GM23248 (cell line): ENCODE results near the gene ESAM.

Experiments
- EZH2 ChIP-seq: fragments of 200-600 bp; sonication (generic); IDR thresholded peaks from 2 replicates; pipeline ENCODE4 v1.6.1; 2018; ENCODE audit warnings: antibody characterized with exemption, mild to moderate bottlenecking; ENCODE audit not compliant: insufficient read depth, poor library complexity, severe bottlenecking
- EZH2phosphoT487 ChIP-seq: fragments of 200-600 bp; sonication (generic); IDR thresholded peaks from 2 replicates; pipeline ENCODE4 v1.6.1; 2018; ENCODE audit warnings: antibody characterized with exemption, moderate library complexity, mild to moderate bottlenecking, low read depth; ENCODE audit not compliant: insufficient read depth

GRCh38 chr11:124746621-124747243 is 15.4 kb downstream of the ESAM start:
- TF ChIP-seq EZH2 (no peak), EZH2phosphoT487 (no peak)
